MM.1S (cell line): ENCODE data around the gene USP11.

Experiments
- DNase-seq: peaks from one replicate; pipeline ENCODE4 v3.0.0-alpha.2; 2015
- H2AFZ ChIP-seq: fragments of 300-600 bp; sonication (generic); 2 replicates; pipeline ENCODE4 v1.6.0; 2016; ENCODE audit warnings: antibody characterized with exemption, low read length
- H3F3A ChIP-seq: fragments of 300-600 bp; sonication (generic); 2 replicates; pipeline ENCODE4 v1.6.1; 2016; ENCODE audit warnings: mild to moderate bottlenecking, antibody characterized with exemption, low read length, moderate library complexity, mixed read lengths; ENCODE audit not compliant: insufficient read depth
- H3K27ac ChIP-seq: fragments of 300-600 bp; sonication (generic); 2 replicates; pipeline ENCODE4 v1.5.1; 2016; ENCODE audit warnings: mild to moderate bottlenecking, low read length
- H3K27me3 ChIP-seq: fragments of 300-600 bp; sonication (generic); replicated peaks from 2 replicates; pipeline ENCODE4 v1.6.0; 2016; ENCODE audit warnings: low read length; ENCODE audit not compliant: insufficient read depth
- H3K36me3 ChIP-seq: fragments of 300-600 bp; sonication (generic); replicated peaks from 2 replicates; pipeline ENCODE4 v1.6.1; 2016; ENCODE audit warnings: mild to moderate bottlenecking, low read length, mixed read lengths; ENCODE audit not compliant: insufficient read depth
- H3K4me1 ChIP-seq: fragments of 300-600 bp; sonication (generic); 2 replicates; pipeline ENCODE4 v1.6.1; 2016; ENCODE audit warnings: low read length, mixed read lengths
- H3K4me2 ChIP-seq: fragments of 300-600 bp; sonication (generic); 2 replicates; pipeline ENCODE4 v1.6.0; 2016; ENCODE audit warnings: low read depth, low read length
- H3K4me3 ChIP-seq: fragments of 300-600 bp; sonication (generic); 2 replicates; pipeline ENCODE4 v1.5.1; 2016; ENCODE audit warnings: low read length, mixed read lengths
- H3K79me2 ChIP-seq: fragments of 300-600 bp; sonication (generic); 2 replicates; pipeline ENCODE4 v1.6.1; 2016; ENCODE audit warnings: mixed run types, low read length, mixed read lengths
- H3K9ac ChIP-seq: fragments of 300-600 bp; sonication (generic); 2 replicates; pipeline ENCODE4 v1.6.1; 2016; ENCODE audit warnings: low read length, mixed read lengths
- H3K9me2 ChIP-seq: fragments of 300-600 bp; sonication (generic); replicated peaks from 2 replicates; pipeline ENCODE4 v1.6.1; 2016; ENCODE audit warnings: mild to moderate bottlenecking, low read length, mixed read lengths; ENCODE audit not compliant: insufficient read depth
- H3K9me3 ChIP-seq: fragments of 300-600 bp; sonication (generic); replicated peaks from 2 replicates; pipeline ENCODE4 v1.6.1; 2016; ENCODE audit warnings: mild to moderate bottlenecking, low read length, mixed read lengths; ENCODE audit not compliant: insufficient read depth
- H4K20me1 ChIP-seq: fragments of 300-600 bp; sonication (generic); 2 replicates; pipeline ENCODE4 v1.6.1; 2016; ENCODE audit warnings: mild to moderate bottlenecking, low read length, moderate library complexity, mixed read lengths; ENCODE audit not compliant: insufficient read depth
- CTCF ChIP-seq: fragments of 300-600 bp; sonication (generic); IDR thresholded peaks from 2 replicates; pipeline ENCODE4 v1.5.1; 2016; ENCODE audit warnings: antibody characterized with exemption, low read length, mixed read lengths
- EZH2 ChIP-seq: fragments of 300-600 bp; sonication (generic); optimal IDR thresholded peaks from 2 replicates; pipeline ENCODE3; 2017; ENCODE audit warnings: low read depth, mild to moderate bottlenecking, antibody characterized with exemption, low read length, mixed read lengths
- EZH2phosphoT487 ChIP-seq: fragments of 300-600 bp; sonication (generic); IDR thresholded peaks from 2 replicates; pipeline ENCODE4 v1.6.1; 2018; ENCODE audit warnings: antibody characterized with exemption, low read length

Gene USP11

GRCh38 chrX:47186096-47186740 is 46.6 kb upstream of the USP11 start:
- Histone ChIP-seq H3K79me2 (no peaks in the 10 kb centered on the region), H2AFZ (no peak overlapping the region), H3K9ac (no peak overlapping the region), H3F3A (peaks cover 5% of the 10 kb centered on the region; the same call in 1 of the 2 replicates), H3K9me2 (no peaks in the 10 kb centered on the region), H3K36me3 (no peaks in the 10 kb centered on the region), H3K4me2 (no peak overlapping the region), H3K27me3 (no peaks in the 10 kb centered on the region), H4K20me1 (no peaks in the 10 kb centered on the region), H3K9me3 (no peaks in the 10 kb centered on the region), H3K4me3 (no peak overlapping the region), H3K4me1 (no peaks in the 10 kb centered on the region), H3K27ac (no peak overlapping the region)
- TF ChIP-seq EZH2, result no peak
- TF ChIP-seq CTCF, result no peak
- no peak for TF ChIP-seq EZH2phosphoT487
- no peak for DNase-seq

- no peak overlapping the region for H3K4me2 ChIP-seq
- H3K27me3 ChIP-seq, result no peaks in the 10 kb centered on the region
- H4K20me1 ChIP-seq, result no peaks in the 10 kb centered on the region
- no peaks in the 10 kb centered on the region for H3K4me1 ChIP-seq
- no peaks in the 10 kb centered on the region for H3K9me3 ChIP-seq
- no peaks in the 10 kb centered on the region for H3K36me3 ChIP-seq
- DNase-seq, result no peak
- H3K9me2 ChIP-seq, result no peaks in the 10 kb centered on the region
- H3K79me2 ChIP-seq, result peaks cover 8% of the 10 kb centered on the region; the same call in 1 of the 2 replicates
- H3K4me3 ChIP-seq, result no peak overlapping the region
- H2AFZ ChIP-seq, result no peak overlapping the region
- H3K9ac ChIP-seq, result no peak overlapping the region
- no peak overlapping the region for H3K27ac ChIP-seq
- no peak for TF ChIP-seq EZH2
- no peak for TF ChIP-seq CTCF
- TF ChIP-seq EZH2phosphoT487, result no peak
- H3F3A ChIP-seq, result peaks cover 13% of the 10 kb centered on the region
Observed at GRCh38 chrX:47187106-47187677, 45.6 kb upstream of the USP11 start.

GRCh38 chrX:47189906-47190305 is 42.9 kb upstream of the USP11 start:
- no peaks in the 10 kb centered on the region for H3K9me2 ChIP-seq
- H3K36me3 ChIP-seq, result no peaks in the 10 kb centered on the region
- no peaks in the 10 kb centered on the region for H4K20me1 ChIP-seq
- no peaks in the 10 kb centered on the region for H3K9me3 ChIP-seq
- no peak overlapping the region for H3K27ac ChIP-seq
- H3K9ac ChIP-seq, result no peak overlapping the region
- H3K4me2 ChIP-seq, result no peak overlapping the region
- peaks cover 25% of the 10 kb centered on the region for H3F3A ChIP-seq
- DNase-seq, result no peak
- H3K79me2 ChIP-seq, result peaks cover 21% of the 10 kb centered on the region
- no peaks in the 10 kb centered on the region for H3K27me3 ChIP-seq
- no peak overlapping the region for H3K4me3 ChIP-seq
- 0 out of 2 replicates have a peak overlapping the region, but pooled peaks have one; percentile 49 for H2AFZ ChIP-seq
- TF ChIP-seq EZH2, result no peak
- TF ChIP-seq EZH2phosphoT487, result no peak
- no peak for TF ChIP-seq CTCF
- 0 out of 2 replicates have a peak, but pooled peaks cover 5% of the 10 kb centered on the region for H3K4me1 ChIP-seq
